Islet precursor cell (in vitro differentiated cells): ENCODE data around the gene TPRG1L.

Experiments
- DNase-seq: peaks from one replicate; pipeline ENCODE4 v3.0.0-alpha.2; 2018

Gene TPRG1L

GRCh38 chr1:3594706-3595377 is 30.0 kb upstream of the TPRG1L start:
- no peak for DNase-seq

GRCh38 chr1:3595949-3596348 is 28.9 kb upstream of the TPRG1L start:
- no peak for DNase-seq

- DNase-seq: no peak
Measured at GRCh38 chr1:3596663-3597598, 27.9 kb upstream of the TPRG1L start.

GRCh38 chr1:3597599-3597964 is 27.2 kb upstream of the TPRG1L start:
- DNase-seq: no peak

GRCh38 chr1:3598051-3598491 is 26.7 kb upstream of the TPRG1L start:
- no peak for DNase-seq

- DNase-seq: no peak
Measured at GRCh38 chr1:3598522-3599285, 26.1 kb upstream of the TPRG1L start.

- DNase-seq: no peak
Measured at GRCh38 chr1:3599286-3599811, 25.5 kb upstream of the TPRG1L start.

GRCh38 chr1:3599816-3600215 is 25.0 kb upstream of the TPRG1L start:
- no peak for DNase-seq

GRCh38 chr1:3600354-3600753 is 24.5 kb upstream of the TPRG1L start:
- DNase-seq: no peak

GRCh38 chr1:3601743-3602142 is 23.1 kb upstream of the TPRG1L start:
- no peak for DNase-seq

GRCh38 chr1:3602375-3602774 is 22.4 kb upstream of the TPRG1L start:
- no peak for DNase-seq

- no peak for DNase-seq
Measured at GRCh38 chr1:3603156-3603555, 21.7 kb upstream of the TPRG1L start.

- DNase-seq: no peak
Measured at GRCh38 chr1:3603571-3604467, 21.0 kb upstream of the TPRG1L start.

- DNase-seq: no peak
Measured at GRCh38 chr1:3604468-3604974, 20.3 kb upstream of the TPRG1L start.

- DNase-seq: no peak
Measured at GRCh38 chr1:3604997-3605823, 19.6 kb upstream of the TPRG1L start.

GRCh38 chr1:3606779-3607702 is 17.8 kb upstream of the TPRG1L start:
- no peak for DNase-seq

GRCh38 chr1:3607703-3608065 is 17.1 kb upstream of the TPRG1L start:
- no peak for DNase-seq

GRCh38 chr1:3608154-3608553 is 16.7 kb upstream of the TPRG1L start:
- no peak for DNase-seq

- DNase-seq: no peak
Measured at GRCh38 chr1:3609016-3609768, 15.6 kb upstream of the TPRG1L start.
